ENCODE results near the gene FNDC3A.
"Not testable (repeated sequence)": the region's sequence is repeated elsewhere in the genome, so short reads cannot be mapped to it uniquely, and the experiment has no call there.

Gene FNDC3A

DNA sequence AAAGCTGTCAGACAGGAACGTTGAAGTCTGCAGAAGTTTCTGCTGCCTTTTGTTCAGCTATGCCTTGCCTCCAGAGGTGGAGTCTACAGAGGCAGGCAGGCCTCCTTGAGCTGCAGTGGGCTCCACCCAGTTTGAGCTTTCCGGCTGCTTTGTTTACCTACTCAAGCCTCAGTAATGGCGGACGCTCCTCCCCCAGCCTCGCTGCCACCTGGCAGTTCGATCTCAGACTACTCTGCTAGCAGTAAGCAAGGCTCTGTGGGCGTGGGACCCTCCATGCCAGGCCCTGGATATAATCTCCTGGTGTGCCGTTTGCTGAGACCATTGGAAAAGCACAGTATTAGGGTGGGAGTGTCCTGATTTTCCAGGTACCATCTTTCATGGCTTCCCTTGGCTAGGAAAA is 187.4 kb downstream of the FNDC3A start:
- DNase-seq: not testable (repeated sequence)

DNA sequence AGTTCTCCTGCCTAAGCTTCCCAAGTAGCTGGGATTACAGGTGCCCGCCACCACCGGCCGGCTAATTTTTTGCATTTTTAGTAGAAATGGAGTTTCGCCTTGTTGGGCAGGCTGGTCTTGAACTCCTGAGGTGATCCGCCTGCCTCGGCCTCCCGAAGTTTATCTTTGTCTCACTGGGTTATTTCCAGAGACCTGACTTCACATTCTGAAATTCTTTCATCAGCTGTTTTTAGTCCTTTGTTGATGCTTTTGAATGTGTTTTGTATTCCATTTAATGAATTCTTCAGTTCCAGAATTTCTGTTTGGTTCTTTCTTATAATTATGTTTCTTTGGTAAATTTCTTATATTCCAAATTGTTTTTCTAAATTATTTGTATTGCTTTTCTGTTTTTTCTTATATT is 189.0 kb downstream of the FNDC3A start:
- no peak for DNase-seq

DNA sequence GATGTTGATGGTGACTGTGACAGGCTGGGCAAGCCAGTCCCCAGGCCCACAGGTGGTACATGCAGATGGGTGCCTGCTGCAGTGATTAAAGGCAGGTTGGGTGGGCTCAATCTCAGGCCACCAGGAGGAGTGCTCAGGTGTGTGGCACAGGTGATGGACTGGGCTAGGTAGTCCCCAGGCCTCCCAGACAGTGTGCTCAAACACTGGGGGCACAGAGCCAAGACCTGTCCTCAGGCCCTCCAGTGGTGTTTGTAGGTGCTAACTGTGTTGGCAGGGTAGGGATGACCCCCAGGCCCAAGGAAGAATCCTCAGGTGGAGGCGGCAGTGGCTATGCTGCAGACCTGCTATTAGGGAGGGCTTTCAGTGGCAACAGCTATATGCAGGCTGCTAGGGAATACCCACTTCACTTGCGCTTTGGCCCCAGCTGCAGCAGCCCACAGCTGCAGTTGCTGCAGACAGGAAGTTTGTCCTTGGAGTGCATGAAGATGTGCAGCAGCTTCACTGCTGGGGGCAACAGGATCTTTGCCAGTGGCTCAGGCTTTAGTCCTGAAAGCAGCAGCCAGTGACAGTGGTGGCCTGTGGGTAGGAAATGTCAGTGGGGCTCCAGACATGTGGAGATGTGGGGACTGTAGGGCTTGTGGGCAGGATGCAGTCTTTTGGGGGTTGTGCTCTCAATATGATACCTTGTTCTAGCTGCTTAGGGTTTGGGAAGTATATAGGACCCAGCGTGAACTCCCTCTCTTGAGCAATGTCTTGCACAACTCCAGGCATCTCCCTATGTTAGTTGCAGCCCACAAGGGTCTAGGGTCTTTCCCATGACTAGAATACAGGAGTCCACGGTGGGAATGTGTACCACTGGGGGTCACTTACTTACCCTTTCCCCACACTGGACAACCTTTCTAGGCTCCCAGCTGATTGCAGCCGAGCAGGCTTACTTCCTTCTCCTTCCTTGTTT is 190.4 kb downstream of the FNDC3A start:
- no peak for DNase-seq

DNA sequence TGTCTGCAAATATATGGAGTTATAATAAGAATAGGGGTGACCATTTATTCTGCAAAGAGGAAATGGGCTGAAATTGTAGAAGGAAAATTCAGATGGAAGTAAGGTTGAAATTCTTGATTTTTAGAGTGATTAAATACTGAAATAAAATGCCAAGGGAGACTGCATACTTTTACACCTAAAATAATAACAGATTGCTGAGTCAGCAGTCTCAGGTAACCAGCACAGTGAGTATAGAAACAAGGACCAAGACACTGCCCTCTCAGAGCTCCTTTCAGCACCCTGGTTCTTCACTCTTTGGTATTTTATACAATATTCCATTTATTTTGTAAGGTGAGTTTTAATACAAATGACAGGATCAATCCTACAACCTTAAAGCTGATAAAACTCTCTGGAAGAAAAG is 195.6 kb downstream of the FNDC3A start:
- no peak for DNase-seq

DNA sequence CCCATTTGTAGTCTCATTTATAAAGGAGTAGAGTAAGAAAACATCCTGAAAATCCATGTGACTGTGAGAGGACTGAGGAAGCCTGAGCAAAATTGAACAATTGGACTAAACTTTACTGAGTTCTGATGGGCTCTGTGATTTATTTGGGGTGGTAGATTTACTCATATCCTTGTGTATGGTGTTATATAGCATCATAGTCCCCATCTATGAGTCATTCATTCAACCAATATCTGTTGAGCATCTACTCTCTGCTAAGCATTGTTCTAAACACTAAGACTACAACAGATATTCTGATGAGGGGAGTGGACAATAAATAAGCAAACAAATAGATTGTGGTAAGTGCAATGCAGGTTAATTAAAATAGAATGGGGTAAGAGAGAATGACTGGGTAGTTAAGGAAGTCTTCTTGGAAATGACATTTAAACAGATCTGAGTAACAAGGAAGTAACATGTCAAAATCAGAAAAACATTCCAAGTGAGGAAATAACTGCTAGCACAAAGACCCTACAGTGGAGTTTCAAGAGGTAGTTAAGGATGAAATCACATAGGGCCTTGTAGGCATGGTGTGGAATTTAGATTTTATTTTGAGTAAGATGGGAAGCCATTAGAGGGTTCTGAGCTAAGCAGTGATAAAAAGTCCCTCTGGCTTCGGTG is 208.1 kb downstream of the FNDC3A start:
- DNase-seq: no peak

DNA sequence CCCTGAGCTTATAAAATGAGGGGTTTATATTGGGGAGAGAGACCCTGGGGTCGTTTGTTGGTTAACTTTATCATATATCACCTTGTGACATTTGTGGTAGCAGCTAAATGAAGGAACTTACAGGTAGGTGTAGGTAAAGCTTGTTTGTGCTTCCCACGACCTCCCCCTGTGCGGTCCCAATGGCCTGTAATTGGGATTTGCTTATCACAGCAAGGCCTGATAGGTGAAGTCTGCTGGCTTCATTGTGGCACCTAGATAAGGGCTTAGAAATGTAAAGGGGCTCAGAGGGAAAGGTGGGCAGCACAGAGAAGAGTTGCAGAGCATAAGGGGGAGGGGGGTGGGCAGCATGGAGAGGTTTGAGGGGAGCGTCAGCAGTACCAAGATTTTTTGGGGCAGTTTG is 208.9 kb downstream of the FNDC3A start:
- no peak for DNase-seq

DNA sequence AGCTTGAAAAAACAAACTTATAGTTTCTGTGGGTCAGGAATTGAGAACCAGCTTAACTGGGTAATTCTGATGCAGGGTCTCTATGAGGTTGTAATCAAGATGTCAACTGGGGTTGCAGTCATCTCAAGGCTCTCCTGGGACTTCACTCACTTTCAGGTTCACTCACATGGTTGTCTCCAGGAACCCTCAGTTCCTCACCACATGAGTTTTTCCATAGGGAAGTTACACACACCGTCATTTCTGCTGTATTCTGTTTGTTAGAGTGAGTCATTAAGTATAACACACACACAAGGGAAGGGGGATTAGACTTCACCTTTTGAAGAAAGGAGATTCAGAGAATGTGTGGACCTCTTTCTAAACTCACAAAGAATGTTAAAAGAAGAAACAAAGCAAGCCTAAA is 209.6 kb downstream of the FNDC3A start:
- no peak for DNase-seq

DNA sequence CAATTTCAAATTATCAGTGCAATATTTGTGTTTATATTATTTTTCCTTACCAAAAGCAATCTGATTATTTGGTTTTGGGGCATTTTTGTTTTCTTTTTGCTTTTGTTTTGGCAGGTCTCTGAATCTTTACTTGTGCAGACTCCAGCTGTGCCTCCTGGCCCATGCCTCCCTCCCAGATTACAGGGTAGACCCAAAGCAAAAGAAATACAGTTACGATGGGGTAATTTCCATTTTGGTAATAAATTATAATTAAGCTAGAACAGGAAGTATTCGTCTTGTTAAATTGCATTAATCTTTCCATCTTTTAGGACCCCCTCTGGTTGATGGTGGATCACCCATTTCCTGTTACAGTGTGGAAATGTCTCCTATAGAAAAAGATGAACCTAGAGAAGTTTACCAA is 215.2 kb downstream of the FNDC3A start:
- no peak for DNase-seq

DNA sequence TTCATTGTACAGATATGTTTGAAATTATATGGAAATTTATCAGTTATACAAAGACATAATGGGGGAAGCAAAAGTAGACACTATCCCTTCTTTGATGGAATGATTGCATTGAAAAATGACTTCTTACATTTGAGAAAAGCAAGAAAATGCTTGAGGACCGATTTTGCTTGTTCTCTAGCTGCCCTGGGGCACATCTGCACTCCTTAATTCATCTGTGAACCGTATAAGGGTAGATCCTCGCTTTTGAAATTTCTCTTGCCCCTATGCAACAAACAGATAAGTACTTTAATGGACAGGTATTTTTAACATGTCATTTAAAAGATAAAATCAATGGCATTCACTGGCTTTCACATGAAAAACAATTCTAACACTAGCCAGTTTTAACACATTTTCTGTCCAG is 230.9 kb downstream of the FNDC3A start:
- DNase-seq: peak in 1 of 3 experiments; percentile 0

DNA sequence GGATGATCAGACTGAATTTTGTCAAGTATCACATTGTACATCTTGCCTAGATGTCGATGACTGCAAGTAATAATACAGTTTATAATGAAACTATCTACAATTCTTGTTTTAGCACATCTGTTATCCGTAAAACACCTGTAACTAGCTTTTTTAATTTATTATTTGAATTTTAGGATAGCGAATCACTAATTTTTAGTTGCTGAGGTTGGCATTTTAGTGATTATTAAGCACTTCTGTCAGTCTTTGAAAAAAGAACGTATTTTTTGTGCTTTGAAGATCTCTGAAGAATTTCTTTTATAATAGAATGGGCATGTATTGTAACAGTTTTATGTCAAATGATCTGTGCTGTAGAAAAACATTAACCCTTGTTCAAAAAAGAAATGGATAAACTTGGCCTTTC is 232.9 kb downstream of the FNDC3A start:
- no peak for DNase-seq

DNA sequence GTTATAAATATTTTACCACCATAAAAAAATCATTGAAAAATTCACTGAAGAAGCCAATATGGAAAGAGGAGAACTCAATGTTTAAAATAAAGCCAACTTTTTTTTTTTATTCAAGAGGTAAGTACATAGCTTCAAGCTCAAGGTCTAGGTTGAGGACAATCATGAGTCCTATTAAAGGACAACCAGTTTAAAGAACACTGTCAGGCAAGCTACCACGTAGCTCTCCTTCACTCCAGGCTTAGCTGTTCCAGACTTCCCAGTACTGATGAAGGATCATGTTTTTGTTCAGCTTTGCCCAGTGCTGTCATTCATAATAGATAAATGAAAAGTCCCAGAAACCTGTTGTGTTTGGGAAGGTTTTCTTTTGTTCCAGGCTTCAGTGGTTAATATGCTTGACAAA is 234.4 kb downstream of the FNDC3A start:
- DNase-seq: no peak

DNA sequence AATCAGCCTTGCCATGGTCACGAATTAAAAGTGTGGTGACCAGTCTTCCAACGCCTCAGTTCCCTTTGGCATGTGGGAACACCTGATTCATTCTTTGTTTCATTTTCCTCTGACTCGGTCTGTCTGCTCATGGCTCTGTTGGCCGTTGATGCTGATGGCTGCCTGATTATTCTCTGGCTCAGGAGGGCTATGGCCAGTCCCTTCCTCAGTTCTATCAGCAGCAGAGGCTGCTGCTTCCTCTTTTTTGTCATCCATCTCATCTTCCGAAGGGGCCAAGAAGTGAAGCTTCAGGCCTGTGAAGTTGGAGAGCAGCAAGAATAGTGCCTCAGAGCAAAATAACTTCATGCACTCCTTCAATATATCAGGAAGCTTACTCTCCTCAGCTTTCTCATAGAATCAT is 235.0 kb downstream of the FNDC3A start:
- DNase-seq: no peak

DNA sequence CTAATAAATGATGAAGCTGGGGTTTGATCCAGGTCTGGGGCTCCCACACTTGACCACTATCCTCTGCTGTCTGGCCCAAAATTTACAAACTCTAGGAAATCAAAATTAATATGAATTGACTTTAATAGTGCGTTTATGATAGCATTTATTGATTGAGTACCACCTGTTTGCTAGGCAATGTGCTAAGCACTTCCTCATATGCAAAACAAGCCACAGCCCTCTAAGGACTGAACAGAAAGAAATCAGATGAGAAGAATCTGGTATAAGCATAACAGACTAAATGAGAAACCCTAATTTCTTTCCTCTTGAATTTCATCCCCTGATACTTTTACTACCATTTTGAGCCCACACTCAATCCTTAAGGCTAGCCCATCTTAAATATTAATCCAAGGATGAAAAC is 237.8 kb downstream of the FNDC3A start:
- DNase-seq: no peak

DNA sequence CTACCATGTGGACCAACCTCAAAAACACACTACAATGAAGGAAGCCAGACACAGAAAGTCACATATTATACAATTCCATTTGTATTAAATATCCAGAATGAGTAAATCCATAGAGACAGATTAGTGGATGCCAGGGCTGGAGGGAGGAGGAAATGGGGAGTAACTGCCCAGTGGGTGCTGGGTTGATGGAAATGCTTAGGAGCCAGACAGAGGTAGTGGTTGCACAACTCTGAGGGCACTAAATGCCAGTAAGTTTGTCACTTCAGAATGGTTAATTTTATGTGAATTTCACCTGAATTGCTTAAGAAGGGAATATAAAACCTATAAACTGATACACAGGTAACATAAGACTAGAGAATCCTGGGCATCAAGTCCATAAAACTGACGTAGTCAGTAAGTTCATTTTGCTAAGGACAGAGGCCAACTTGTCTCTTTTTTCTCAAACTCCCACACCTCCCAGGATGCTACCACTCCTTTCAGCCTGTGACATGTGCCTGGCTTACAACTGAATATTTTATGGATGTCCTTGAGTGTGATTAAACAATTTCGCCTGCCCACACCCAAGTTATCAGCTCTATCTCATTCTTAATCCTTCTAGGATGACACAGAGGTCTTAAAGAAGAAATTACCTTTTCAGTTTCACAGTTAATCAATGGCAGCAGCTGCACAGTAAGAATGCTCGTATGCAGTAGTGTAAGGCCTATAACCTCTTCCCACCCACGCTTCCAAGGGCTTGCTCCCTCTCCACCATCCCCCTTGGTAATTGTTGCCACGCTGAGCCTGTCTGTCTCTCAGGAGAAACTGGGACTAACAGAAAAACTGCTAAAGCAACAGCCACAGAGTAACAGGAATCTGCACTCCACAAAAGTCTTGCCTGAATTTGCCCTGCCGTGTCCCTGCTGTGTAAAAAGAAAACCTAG is 238.5 kb downstream of the FNDC3A start:
- DNase-seq: no peak

DNA sequence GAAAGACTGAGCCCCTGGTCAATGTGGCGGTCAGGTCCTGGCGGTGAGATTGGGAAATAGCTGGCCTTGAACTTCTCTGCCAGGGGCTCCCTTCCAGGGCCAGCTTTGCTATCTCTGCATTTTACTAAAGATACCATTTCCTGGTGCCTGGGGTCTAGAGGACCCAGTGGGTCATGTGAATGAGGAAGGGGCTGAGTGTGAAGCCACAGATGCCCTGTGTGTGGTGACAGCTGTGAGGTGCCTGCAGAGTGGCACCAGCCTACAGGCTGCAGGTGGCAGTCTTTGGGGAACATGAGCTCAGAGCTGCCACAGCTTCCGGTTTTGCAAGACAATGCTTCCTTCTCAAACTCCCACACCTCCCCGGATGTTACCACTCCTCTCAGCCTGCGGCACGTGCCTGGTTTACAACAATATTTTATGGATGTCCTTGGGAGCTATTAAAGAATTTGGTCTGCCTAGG is 239.2 kb downstream of the FNDC3A start:
- DNase-seq: peak in 1 of 3 experiments; percentile 1

DNA sequence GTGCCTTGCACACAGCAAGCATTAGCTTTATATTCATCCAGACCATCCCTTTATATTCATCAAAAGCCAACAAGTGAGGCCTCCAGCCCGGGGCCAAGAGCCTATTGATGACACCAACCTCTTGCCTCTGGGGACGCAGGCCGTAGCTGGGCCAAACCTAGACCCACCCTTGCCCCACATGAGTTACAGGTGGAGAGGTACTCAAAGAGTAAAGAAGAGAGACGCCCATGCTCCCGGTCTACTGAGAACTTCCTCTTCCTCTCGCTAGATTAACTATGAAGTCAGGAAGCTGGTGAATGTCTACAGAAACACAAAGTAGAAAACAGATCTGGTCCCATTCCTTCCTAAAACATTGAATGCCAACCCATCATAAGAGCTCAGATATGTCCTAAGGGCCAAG is 240.6 kb downstream of the FNDC3A start:
- no peak for DNase-seq

DNA sequence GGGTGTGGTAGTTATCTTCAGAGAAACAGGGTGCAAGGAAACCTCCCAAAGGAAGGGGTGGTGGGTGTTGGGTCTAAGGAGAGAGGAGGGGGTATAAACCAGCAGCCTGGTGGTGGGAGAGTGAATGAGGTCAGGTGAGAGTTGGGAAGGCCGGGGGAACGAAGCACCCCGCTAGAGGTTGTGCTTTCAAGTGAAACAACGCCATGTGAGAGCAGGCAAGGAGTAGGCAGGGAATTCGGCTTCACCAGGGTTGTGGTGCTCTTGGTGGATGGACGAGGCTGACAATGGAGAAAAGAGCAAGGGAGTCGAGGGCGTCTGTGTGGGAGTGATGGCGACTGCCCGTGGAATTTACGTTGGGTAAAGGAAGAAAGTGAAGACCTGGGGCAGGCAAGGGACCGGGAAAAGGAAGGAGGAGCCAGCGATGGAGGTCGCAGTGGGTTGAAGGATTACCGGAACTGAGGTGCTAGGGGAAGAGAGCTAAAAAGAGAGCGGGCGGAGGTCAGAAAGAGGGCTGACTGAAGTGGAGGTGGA is 242.3 kb downstream of the FNDC3A start:
- no peak for DNase-seq

DNA sequence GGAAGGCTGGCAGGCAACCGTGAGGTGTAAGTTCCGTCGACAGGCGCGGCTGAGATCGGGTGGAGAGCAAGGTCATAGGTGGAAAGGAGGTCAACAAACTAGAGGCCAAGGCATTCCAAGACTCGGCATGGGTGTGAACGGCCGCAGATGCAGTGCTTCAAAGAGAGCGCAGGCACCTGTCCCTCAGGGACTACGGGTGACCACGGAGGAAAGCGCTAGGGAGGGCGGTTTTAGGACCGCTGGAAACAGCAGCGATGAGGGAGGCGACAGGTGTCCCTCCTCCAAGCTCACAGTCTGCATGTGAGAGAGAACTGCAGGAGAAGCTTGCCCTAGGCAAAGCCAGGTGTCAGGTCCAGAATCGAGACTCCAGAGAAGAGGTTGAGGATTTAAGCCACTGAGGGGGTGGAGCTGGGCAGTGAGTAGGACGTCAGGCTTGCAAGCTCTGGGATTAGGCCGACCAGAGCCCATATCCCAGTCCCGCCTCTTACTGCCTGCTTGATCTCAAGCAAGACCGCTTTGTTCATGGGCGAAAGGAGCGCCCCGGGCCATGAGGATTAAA is 242.9 kb downstream of the FNDC3A start:
- DNase-seq: no peak

DNA sequence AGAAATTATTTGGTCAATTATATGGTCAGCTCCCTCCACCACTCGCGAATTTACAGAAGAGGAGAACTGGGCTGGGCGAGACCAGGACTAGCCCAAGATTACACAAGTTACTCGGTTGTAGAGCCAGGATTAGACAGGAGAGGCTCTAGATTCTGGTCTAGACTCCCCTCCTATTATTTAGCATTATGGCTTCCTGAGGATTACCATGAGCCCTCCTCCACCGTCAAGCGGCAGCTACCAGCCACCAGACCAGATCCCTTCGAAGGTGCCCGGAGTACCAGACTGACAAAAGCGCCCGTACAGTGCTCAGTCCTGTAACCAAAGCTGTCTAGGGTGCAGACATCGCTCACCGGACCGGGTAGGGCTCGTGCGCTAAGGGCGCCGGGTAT is 243.9 kb downstream of the FNDC3A start:
- no peak for DNase-seq

DNA sequence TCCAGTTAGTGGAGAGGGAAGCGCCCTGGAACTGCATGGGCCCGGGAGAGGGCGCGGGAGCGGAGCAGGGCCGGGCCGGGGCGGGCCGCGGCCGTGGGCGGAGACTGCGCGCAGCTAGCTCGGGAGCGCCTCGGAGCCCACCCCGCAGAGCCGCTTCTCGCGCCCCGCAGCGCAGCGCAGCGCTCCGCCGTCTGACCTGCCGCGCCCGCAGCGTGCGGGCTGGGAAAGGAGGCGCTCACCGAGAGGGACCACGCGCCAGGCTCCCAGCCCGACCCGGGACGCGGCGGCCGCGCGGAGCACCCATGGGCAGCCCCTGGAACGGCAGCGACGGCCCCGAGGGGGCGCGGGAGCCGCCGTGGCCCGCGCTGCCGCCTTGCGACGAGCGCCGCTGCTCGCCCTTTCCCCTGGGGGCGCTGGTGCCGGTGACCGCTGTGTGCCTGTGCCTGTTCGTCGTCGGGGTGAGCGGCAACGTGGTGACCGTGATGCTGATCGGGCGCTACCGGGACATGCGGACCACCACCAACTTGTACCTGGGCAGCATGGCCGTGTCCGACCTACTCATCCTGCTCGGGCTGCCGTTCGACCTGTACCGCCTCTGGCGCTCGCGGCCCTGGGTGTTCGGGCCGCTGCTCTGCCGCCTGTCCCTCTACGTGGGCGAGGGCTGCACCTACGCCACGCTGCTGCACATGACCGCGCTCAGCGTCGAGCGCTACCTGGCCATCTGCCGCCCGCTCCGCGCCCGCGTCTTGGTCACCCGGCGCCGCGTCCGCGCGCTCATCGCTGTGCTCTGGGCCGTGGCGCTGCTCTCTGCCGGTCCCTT is 244.5 kb downstream of the FNDC3A start, which contains the start of gene MLNR:
MLNR (plus strand) TSS at position 303 of the 820 bp plus-strand sequence; CDS start at position 303, 0 bp downstream.
- DNase-seq: no peak

DNA sequence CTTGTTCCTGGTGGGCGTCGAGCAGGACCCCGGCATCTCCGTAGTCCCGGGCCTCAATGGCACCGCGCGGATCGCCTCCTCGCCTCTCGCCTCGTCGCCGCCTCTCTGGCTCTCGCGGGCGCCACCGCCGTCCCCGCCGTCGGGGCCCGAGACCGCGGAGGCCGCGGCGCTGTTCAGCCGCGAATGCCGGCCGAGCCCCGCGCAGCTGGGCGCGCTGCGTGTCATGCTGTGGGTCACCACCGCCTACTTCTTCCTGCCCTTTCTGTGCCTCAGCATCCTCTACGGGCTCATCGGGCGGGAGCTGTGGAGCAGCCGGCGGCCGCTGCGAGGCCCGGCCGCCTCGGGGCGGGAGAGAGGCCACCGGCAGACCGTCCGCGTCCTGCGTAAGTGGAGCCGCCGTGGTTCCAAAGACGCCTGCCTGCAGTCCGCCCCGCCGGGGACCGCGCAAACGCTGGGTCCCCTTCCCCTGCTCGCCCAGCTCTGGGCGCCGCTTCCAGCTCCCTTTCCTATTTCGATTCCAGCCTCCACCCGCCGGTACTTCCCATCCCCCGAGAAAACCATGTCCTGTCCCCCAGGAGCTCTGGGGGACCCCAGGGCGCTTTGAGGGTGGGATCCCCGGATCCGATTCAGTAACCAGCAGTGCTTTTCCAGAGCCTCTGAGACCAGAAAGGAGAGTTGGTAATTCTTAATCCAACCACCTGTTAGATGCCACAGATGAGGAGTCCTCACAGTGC is 245.3 kb downstream of the FNDC3A start:
- DNase-seq: no peak

Data from NCI-H1417 (cell line).